ENCODE results near the gene CASQ2.

CASQ2 gene

GRCh38 chr1:115654125-115654524, 114.4 kb downstream of the CASQ2 start:
- DNase-seq = no peak
- TF ChIP-seq EZH2 (optimal IDR thresholded peaks at IDR 0.05; ENCODE audit: low read depth, low read length) = no peak
- no peak for TF ChIP-seq CTCF (IDR thresholded peaks at IDR 0.05; ENCODE audit: low read length)
- no peak for TF ChIP-seq EZH2phosphoT487 (IDR thresholded peaks at IDR 0.05; ENCODE audit: low read length)
- Histone ChIP-seq H4K20me1 (ENCODE audit: insufficient read depth, low read length) (no peaks in the 10 kb centered on the region), H3K9ac (ENCODE audit: low read length) (no peak overlapping the region), H3K4me1 (ENCODE audit: low read length) (peaks cover 7% of the 10 kb centered on the region), H3K27me3 (replicated peaks; ENCODE audit: insufficient read depth, low read length) (no peaks in the 10 kb centered on the region), H3K36me3 (replicated peaks; ENCODE audit: insufficient read depth, low read length) (no peaks in the 10 kb centered on the region), H3K4me3 (ENCODE audit: low read length) (no peak overlapping the region), H2AFZ (ENCODE audit: low read length) (no peak overlapping the region), H3K4me2 (ENCODE audit: low read depth, low read length) (no peak overlapping the region), H3K9me3 (replicated peaks; ENCODE audit: insufficient read depth, low read length) (no peaks in the 10 kb centered on the region), H3F3A (ENCODE audit: insufficient read depth, low read length) (peaks cover 11% of the 10 kb centered on the region), H3K9me2 (replicated peaks; ENCODE audit: insufficient read depth, low read length) (no peaks in the 10 kb centered on the region), H3K27ac (ENCODE audit: low read length) (no peak overlapping the region), H3K79me2 (ENCODE audit: low read length) (peaks cover 17% of the 10 kb centered on the region)

DNA sequence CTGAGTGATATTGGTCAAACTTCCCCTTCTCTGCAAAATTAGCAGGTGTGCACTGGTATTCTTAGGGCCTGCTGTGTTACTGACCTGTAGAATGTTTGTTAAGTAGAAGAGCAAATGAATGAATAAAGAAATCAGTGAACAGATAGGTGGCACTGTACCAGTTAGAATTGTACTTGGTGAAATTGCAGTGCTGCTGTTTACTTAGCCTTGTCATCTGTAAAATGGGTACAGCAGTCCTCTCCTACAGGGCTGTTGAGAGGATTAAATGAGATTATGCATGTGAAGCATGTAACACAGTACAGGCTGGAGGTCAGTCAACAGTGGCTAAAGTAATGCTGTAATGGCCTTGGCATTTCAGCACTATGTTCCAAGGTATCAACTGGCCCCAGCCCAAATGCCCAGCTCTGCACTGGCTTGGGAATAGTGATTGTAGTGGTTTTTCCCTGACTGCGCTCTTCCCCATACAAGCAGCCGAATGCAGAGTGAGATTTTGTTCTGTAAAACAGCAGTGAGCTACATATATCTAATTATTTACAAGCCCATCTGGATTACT, 116.2 kb downstream of the CASQ2 start:
- Histone ChIP-seq H3K4me2 (ENCODE audit: low read depth, low read length) (no peak overlapping the region), H3K27me3 (replicated peaks; ENCODE audit: insufficient read depth, low read length) (no peaks in the 10 kb centered on the region), H4K20me1 (ENCODE audit: insufficient read depth, low read length) (no peaks in the 10 kb centered on the region), H3K27ac (ENCODE audit: low read length) (no peak overlapping the region), H3K9ac (ENCODE audit: low read length) (no peak overlapping the region), H2AFZ (ENCODE audit: low read length) (no peak overlapping the region), H3K4me1 (ENCODE audit: low read length) (peaks cover 22% of the 10 kb centered on the region), H3K36me3 (replicated peaks; ENCODE audit: insufficient read depth, low read length) (no peaks in the 10 kb centered on the region), H3F3A (ENCODE audit: insufficient read depth, low read length) (peaks cover 23% of the 10 kb centered on the region), H3K4me3 (ENCODE audit: low read length) (no peak overlapping the region), H3K9me2 (replicated peaks; ENCODE audit: insufficient read depth, low read length) (no peaks in the 10 kb centered on the region), H3K9me3 (replicated peaks; ENCODE audit: insufficient read depth, low read length) (no peaks in the 10 kb centered on the region), H3K79me2 (ENCODE audit: low read length) (peaks cover 26% of the 10 kb centered on the region)
- DNase-seq = no peak
- TF ChIP-seq CTCF (IDR thresholded peaks at IDR 0.05; ENCODE audit: low read length) = no peak
- no peak for TF ChIP-seq EZH2phosphoT487 (IDR thresholded peaks at IDR 0.05; ENCODE audit: low read length)
- no peak for TF ChIP-seq EZH2 (optimal IDR thresholded peaks at IDR 0.05; ENCODE audit: low read depth, low read length)

GRCh38 chr1:115651391-115651790, 117.1 kb downstream of the CASQ2 start:
- Histone ChIP-seq H3K9me3 (replicated peaks; ENCODE audit: insufficient read depth, low read length) (no peaks in the 10 kb centered on the region), H3F3A (ENCODE audit: insufficient read depth, low read length) (peaks cover 23% of the 10 kb centered on the region), H3K79me2 (ENCODE audit: low read length) (peaks cover 28% of the 10 kb centered on the region), H3K9me2 (replicated peaks; ENCODE audit: insufficient read depth, low read length) (no peaks in the 10 kb centered on the region), H3K9ac (ENCODE audit: low read length) (no peak overlapping the region), H3K4me2 (ENCODE audit: low read depth, low read length) (no peak overlapping the region), H3K4me1 (ENCODE audit: low read length) (peaks cover 26% of the 10 kb centered on the region), H3K4me3 (ENCODE audit: low read length) (no peak overlapping the region), H3K27ac (ENCODE audit: low read length) (no peak overlapping the region), H4K20me1 (ENCODE audit: insufficient read depth, low read length) (no peaks in the 10 kb centered on the region), H2AFZ (ENCODE audit: low read length) (no peak overlapping the region), H3K27me3 (replicated peaks; ENCODE audit: insufficient read depth, low read length) (no peaks in the 10 kb centered on the region), H3K36me3 (replicated peaks; ENCODE audit: insufficient read depth, low read length) (no peaks in the 10 kb centered on the region)
- no peak for DNase-seq
- TF ChIP-seq EZH2phosphoT487 (IDR thresholded peaks at IDR 0.05; ENCODE audit: low read length) (no peak), CTCF (IDR thresholded peaks at IDR 0.05; ENCODE audit: low read length) (no peak), EZH2 (optimal IDR thresholded peaks at IDR 0.05; ENCODE audit: low read depth, low read length) (no peak)

Measured in MM.1S (cell line).